HEK293 (cell line): ENCODE results near the gene PKP2.
"Not testable (repeated sequence)": the region's sequence is repeated elsewhere in the genome, so short reads cannot be mapped to it uniquely, and the experiment has no call there.

Experiments used
- CTCF ChIA-PET: fragments of 350-600 bp; formaldehyde crosslinking; extraction: SDS; loops from one replicate; lab custom pipeline; 2021; ENCODE audit warnings: antibody characterized with exemption; lab: Yijun Ruan, JAX
- POLR2A ChIA-PET: fragments of 300-600 bp; formaldehyde crosslinking; extraction: SDS; loops from one replicate; lab custom pipeline; 2020; ENCODE audit warnings: antibody characterized with exemption, inconsistent platforms; lab: Yijun Ruan, JAX
- H3K27ac ChIP-seq: fragments of 200-500 bp; sonication (Bioruptor generic); 2 replicates; pipeline ENCODE4 v1.5.1; 2014; ENCODE audit warnings: low read depth, low read length, control low read depth, inconsistent platforms; ENCODE audit errors: extremely low read depth
- H3K36me3 ChIP-seq, 2 experiments: fragments of 200-500 bp in 1 of 2; sonication (Bioruptor generic) in 1 of 2; 1 replicate in 1 of 2; 2 replicates in 1 of 2; pipeline ENCODE4 v1.5.1; 2014 to 2017; ENCODE audit warnings: inconsistent platforms in 2 of 2, low read length in 2 of 2; ENCODE audit not compliant: control insufficient read depth in 2 of 2, insufficient read depth in 1 of 2
- H3K4me1 ChIP-seq: fragments of 200-500 bp; sonication (Bioruptor generic); 2 replicates; pipeline ENCODE4 v1.5.1; 2014; ENCODE audit warnings: mild to moderate bottlenecking, low read length, inconsistent platforms; ENCODE audit not compliant: control insufficient read depth, insufficient read depth
- H3K4me3 ChIP-seq: 2 replicates; pipeline ENCODE4 v1.5.1; 2011; ENCODE audit warnings: low read depth, mild to moderate bottlenecking, control low read depth, low read length, moderate library complexity
- H3K9me3 ChIP-seq: fragments of 200-500 bp; sonication (Bioruptor generic); 2 replicates; pipeline ENCODE4 v1.5.1; 2014; ENCODE audit warnings: low read depth, low read length, inconsistent platforms; ENCODE audit not compliant: control insufficient read depth, insufficient read depth
- BCL6B ChIP-seq: fragments of 450-650 bp; formaldehyde crosslinking; IDR thresholded peaks from 2 replicates; pipeline ENCODE4 v1.5.1; 2017; ENCODE audit warnings: missing biosample characterization, missing genetic modification characterization
- HIC1 ChIP-seq: fragments of 450-650 bp; formaldehyde crosslinking; IDR thresholded peaks from 2 replicates; pipeline ENCODE4 v1.5.1; 2016; ENCODE audit warnings: missing biosample characterization, missing genetic modification characterization
- PRDM1 ChIP-seq: fragments of 450-650 bp; formaldehyde crosslinking; IDR thresholded peaks from 2 replicates; pipeline ENCODE4; 2016; ENCODE audit warnings: missing biosample characterization, missing genetic modification characterization
- PRDM10 ChIP-seq: fragments of 450-650 bp; formaldehyde crosslinking; IDR thresholded peaks from 2 replicates; pipeline ENCODE4 v1.5.1; 2016; ENCODE audit warnings: missing biosample characterization, missing genetic modification characterization
- ZBTB17 ChIP-seq: fragments of 450-650 bp; formaldehyde crosslinking; IDR thresholded peaks from 2 replicates; pipeline ENCODE4 v1.5.1; 2016; ENCODE audit warnings: missing biosample characterization, missing genetic modification characterization
- ZFHX2 ChIP-seq: fragments of 450-650 bp; formaldehyde crosslinking; conservative IDR thresholded peaks from 2 replicates; pipeline ENCODE4 v1.5.1; 2016; ENCODE audit warnings: missing biosample characterization, missing genetic modification characterization
- ZNF121 ChIP-seq: fragments of 450-650 bp; formaldehyde crosslinking; IDR thresholded peaks from 2 replicates; pipeline ENCODE4 v1.5.1; 2016; ENCODE audit warnings: missing biosample characterization, missing genetic modification characterization
- ZNF133 ChIP-seq: fragments of 450-650 bp; formaldehyde crosslinking; IDR thresholded peaks from 2 replicates; pipeline ENCODE4 v1.5.1; 2016; ENCODE audit warnings: missing biosample characterization, missing genetic modification characterization
- ZNF211 ChIP-seq: fragments of 450-650 bp; formaldehyde crosslinking; IDR thresholded peaks from 2 replicates; pipeline ENCODE4 v1.5.1; 2016; ENCODE audit warnings: low read depth, missing biosample characterization, missing genetic modification characterization
- ZNF404 ChIP-seq: fragments of 450-650 bp; formaldehyde crosslinking; IDR thresholded peaks from 2 replicates; pipeline ENCODE4 v1.5.1; 2017; ENCODE audit warnings: missing biosample characterization, missing genetic modification characterization
- ZNF548 ChIP-seq: fragments of 450-650 bp; formaldehyde crosslinking; IDR thresholded peaks from 2 replicates; pipeline ENCODE4 v1.5.1; 2016; ENCODE audit warnings: missing biosample characterization, missing genetic modification characterization
- ZNF600 ChIP-seq: fragments of 450-650 bp; formaldehyde crosslinking; IDR thresholded peaks from 2 replicates; pipeline ENCODE4 v1.5.1; 2016; ENCODE audit warnings: missing biosample characterization, missing genetic modification characterization
- ZNF776 ChIP-seq: fragments of 450-650 bp; formaldehyde crosslinking; IDR thresholded peaks from 2 replicates; pipeline ENCODE4 v1.5.0; 2017; ENCODE audit warnings: missing biosample characterization, missing genetic modification characterization, borderline replicate concordance
- ZNF785 ChIP-seq: fragments of 450-650 bp; formaldehyde crosslinking; IDR thresholded peaks from 2 replicates; pipeline ENCODE4 v1.5.1; 2016; ENCODE audit warnings: missing biosample characterization, missing genetic modification characterization
- TF ChIP-seq, protein P1 (sequence below): fragments of 450-650 bp; formaldehyde crosslinking; IDR thresholded peaks from 2 replicates; pipeline ENCODE4 v1.5.1; 2016; ENCODE audit warnings: missing biosample characterization, missing genetic modification characterization, borderline replicate concordance

Gene PKP2

DNA sequence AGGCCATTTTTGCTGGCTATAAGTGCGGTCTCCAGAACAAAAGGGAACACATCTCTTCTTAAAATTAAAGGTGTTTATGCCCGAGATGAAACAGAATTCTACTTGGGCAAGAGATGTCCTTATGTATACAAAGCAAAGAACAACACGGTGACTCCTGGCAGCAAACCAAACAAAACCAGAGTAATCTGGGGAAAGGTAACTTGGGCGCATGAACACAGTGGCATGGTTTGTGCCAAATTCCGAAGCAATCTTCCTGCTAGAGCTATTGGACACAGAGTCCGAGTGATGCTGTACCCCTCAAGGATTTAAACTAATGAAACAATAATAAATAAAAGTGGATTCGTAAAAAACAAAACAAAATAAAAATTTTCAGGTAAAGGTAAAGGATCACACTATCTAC is 33.4 kb downstream of the PKP2 start (continued):
- no peak for TF ChIP-seq BCL6B (tag by site-specific recombination)

DNA sequence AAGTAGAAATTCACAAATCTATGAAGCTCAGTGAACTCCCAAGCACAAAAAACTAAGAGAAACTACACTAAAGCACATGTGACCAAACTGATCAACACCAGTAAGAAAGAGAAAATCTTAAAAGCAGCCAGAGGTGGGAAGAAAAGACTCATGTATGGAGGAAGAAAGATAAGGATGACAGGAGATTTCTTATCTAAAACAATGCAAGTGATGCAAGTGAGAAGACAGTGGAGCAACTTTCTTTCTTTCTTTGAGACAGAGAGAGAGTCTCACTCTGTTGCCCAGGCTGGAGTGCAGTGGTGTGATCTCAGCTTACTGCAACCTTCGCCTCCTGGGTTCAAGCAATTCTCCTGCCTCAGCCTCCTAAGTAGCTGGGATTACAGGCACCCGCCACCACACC is 34.9 kb downstream of the PKP2 start:
- H3K9me3 ChIP-seq, H3K4me3 ChIP-seq, H3K27ac ChIP-seq, H3K4me1 ChIP-seq, POLR2A ChIA-PET: not testable (repeated sequence)
- peaks cover 0 to 13% of the 10 kb centered on the region in 2 experiments; a peak in 2 of 3 replicates for H3K36me3 ChIP-seq
- CTCF ChIA-PET, result interaction anchor here (0.6 to 1.0 kb wide), 2 partner anchors 12 to 92 kb away, joined by 3 to 4 read pairs; no protein-coding TSS in a partner anchor
- TF ChIP-seq PRDM1 (tag by site-specific recombination) (peak; percentile 48; the same call in 1 of the 2 replicates), ZNF121 (0 out of 2 replicates have a peak, but pooled peaks have one; percentile 28)

DNA sequence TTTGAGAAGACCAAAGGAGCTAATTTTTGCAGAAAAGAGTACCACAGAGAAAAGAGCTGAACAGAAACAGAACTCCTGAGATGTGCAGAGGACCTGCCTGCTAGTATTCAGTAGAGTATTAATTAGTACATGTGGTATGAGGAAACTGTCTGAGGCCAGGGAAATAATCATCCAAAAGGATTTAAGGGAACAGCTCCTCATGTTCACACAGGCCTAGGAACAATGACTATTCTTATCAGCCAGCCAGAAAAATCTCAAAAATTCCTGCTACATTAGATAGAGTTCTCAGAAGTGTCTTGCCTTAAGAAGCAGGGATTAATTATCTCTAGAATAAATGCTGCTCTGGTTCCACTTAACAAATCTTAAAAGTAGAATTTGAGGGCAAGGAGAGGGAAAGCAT is 36.4 kb downstream of the PKP2 start:
- ChIA-PET POLR2A (no interaction called here), CTCF (interaction anchor here (0.8 to 1.2 kb wide), 2 partner anchors 11 to 15 kb away, joined by 3 to 4 read pairs; no protein-coding TSS in a partner anchor)
- TF ChIP-seq, protein P1, sequence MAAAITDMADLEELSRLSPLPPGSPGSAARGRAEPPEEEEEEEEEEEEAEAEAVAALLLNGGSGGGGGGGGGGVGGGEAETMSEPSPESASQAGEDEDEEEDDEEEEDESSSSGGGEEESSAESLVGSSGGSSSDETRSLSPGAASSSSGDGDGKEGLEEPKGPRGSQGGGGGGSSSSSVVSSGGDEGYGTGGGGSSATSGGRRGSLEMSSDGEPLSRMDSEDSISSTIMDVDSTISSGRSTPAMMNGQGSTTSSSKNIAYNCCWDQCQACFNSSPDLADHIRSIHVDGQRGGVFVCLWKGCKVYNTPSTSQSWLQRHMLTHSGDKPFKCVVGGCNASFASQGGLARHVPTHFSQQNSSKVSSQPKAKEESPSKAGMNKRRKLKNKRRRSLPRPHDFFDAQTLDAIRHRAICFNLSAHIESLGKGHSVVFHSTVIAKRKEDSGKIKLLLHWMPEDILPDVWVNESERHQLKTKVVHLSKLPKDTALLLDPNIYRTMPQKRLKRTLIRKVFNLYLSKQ (tag by site-specific recombination), result no peak
- TF ChIP-seq ZFHX2 (tag by site-specific recombination), result no peak
- no peak for TF ChIP-seq ZNF548 (tag by site-specific recombination)
- Histone ChIP-seq H3K9me3 (no peaks in the 10 kb centered on the region), H3K4me3 (no peak overlapping the region), H3K27ac (no peak overlapping the region), H3K36me3 (no peaks in the 10 kb centered on the region; a peak in 1 of 3 replicates), H3K4me1 (0 out of 2 replicates have a peak, but pooled peaks cover 2% of the 10 kb centered on the region)

DNA sequence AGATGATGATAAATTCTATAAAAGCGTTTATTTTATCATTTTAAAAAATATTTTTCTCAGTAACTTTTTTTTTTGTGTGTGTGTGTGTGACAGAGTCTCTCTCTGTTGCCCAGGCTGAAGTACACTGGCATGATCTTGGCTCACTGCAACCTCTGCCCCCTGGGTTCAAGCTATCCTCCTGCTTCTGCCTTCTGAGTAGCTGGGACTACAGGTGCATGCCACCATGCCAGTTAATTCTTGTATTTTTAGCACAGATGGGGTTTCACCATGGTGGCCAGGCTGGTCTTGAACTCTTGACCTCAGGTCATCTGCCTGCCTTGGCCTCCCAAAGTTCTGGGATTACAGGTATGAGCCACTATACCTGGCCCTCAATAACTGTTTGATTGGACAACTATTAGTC is 37.2 kb downstream of the PKP2 start:
- Histone ChIP-seq H3K4me3 (no peak overlapping the region), H3K9me3 (no peaks in the 10 kb centered on the region), H3K27ac (no peak overlapping the region), H3K4me1 (0 out of 2 replicates have a peak, but pooled peaks cover 2% of the 10 kb centered on the region), H3K36me3 (no peaks in the 10 kb centered on the region)
- ChIA-PET POLR2A (no interaction called here), CTCF (no interaction called here)
- TF ChIP-seq ZNF404 (no peak), PRDM10 (tag by site-specific recombination) (no peak), ZNF211 (tag by site-specific recombination) (no peak), ZNF600 (no peak), ZNF121 (no peak), HIC1 (tag by site-specific recombination) (no peak), ZNF785 (no peak), ZBTB17 (tag by site-specific recombination) (no peak), ZNF133 (tag by site-specific recombination) (no peak), ZNF776 (no peak)
- TF ChIP-seq, all 188 proteins: peak for 0
